HepG2 (cell line): ENCODE results near the gene NRG3.

Source experiments
- RARG ChIP-seq: sonication (generic); formaldehyde crosslinking; IDR thresholded peaks from 2 replicates; pipeline ENCODE4 v1.4.0; 2020; ENCODE audit warnings: low read depth, mild to moderate bottlenecking, missing genetic modification reagents
- ZNF136 ChIP-seq: sonication (generic); formaldehyde crosslinking; IDR thresholded peaks from 2 replicates; pipeline ENCODE4 v1.8.1; 2022; ENCODE audit warnings: low read depth, mild to moderate bottlenecking, moderate library complexity, missing genetic modification reagents

- TF ChIP-seq ZNF136 (no peak), RARG (CRISPR knock-in tag) (no peak)
Observed at GRCh38 chr10:82661701-82662100, 786.7 kb downstream of the NRG3 start.
